Skeletal muscle tissue (tissue), 4 donors: ENCODE data around the gene TBX6. TPM values are rescaled to one million over a fixed set of nuclear protein-coding genes. Genes with fewer than 3 reads are reported as not detected.
"Not testable (repeated sequence)": the region's sequence is repeated elsewhere in the genome, so short reads cannot be mapped to it uniquely, and the experiment has no call there.

ENCODE experiments used
- H3K27ac ChIP-seq: one replicate; pipeline ENCODE4 v1.7.0; 2013; ENCODE audit warnings: mild to moderate bottlenecking, low read depth, low read length, inconsistent platforms
- H3K27me3 ChIP-seq, 3 donors: one replicate each; pipeline ENCODE4 v1.7.0; 2013; ENCODE audit warnings: low read length in 3 of 3; ENCODE audit not compliant: control insufficient read depth in 3 of 3, insufficient read depth in 3 of 3
- H3K36me3 ChIP-seq, 3 donors: one replicate each; pipeline ENCODE4 v1.7.0; 2013; ENCODE audit warnings: low read length in 3 of 3; ENCODE audit not compliant: control insufficient read depth in 3 of 3, insufficient read depth in 3 of 3
- H3K4me1 ChIP-seq, 3 donors: one replicate each; pipeline ENCODE4 v1.7.0; 2013; ENCODE audit warnings: low read length in 3 of 3, mild to moderate bottlenecking in 3 of 3; ENCODE audit not compliant: control insufficient read depth in 3 of 3, insufficient read depth in 3 of 3
- H3K4me3 ChIP-seq, 3 donors: one replicate each; pipeline ENCODE4 v1.7.0; 2013; ENCODE audit warnings: low read length in 3 of 3
- H3K9ac ChIP-seq, 3 donors: one replicate each; pipeline ENCODE4 v1.7.0; 2013; ENCODE audit warnings: low read length in 3 of 3, mild to moderate bottlenecking in 3 of 3, moderate library complexity in 2 of 3, low read depth in 1 of 3
- H3K9me3 ChIP-seq, 3 donors: one replicate each; pipeline ENCODE4 v1.7.0; 2013; ENCODE audit warnings: low read length in 3 of 3; ENCODE audit not compliant: control insufficient read depth in 3 of 3
- total RNA-seq: library from RNA; depleted of rRNA; stranded (reverse); fragments of >200 nt; gene quantifications from one replicate; pipeline ENCODE4 v1.2.3, GENCODE V29; 2014
- donor health status: Osteomylitis.

TBX6 gene
- total RNA-seq, 1 donor from 2014 or later, result not detected

GRCh38 chr16:30122604-30123160, 31.0 kb upstream of the TBX6 start:
- H3K9ac ChIP-seq, result peak overlapping the region; percentile 72 to 85 (median 77)
- no peaks in the 10 kb centered on the region for H3K9me3 ChIP-seq
- H3K27ac ChIP-seq, result peak overlapping the region; percentile 90
- H3K4me1 ChIP-seq, result peaks cover 12 to 27% (median 18%) of the 10 kb centered on the region in 3 donors
- no peaks in the 10 kb centered on the region for H3K27me3 ChIP-seq
- H3K36me3 ChIP-seq, result peaks cover 17 to 24% (median 20%) of the 10 kb centered on the region in 3 donors
- peak overlapping the region; percentile 78 to 82 (median 82) for H3K4me3 ChIP-seq

GRCh38 chr16:30121741-30122571, 30.2 kb upstream of the TBX6 start:
- H3K9ac ChIP-seq, result peak overlapping the region; percentile 72 to 85 (median 77)
- peaks cover 24 to 31% (median 27%) of the 10 kb centered on the region in 3 donors for H3K36me3 ChIP-seq

GRCh38 chr16:30120340-30121105, 28.8 kb upstream of the TBX6 start:
- no peak overlapping the region for H3K9ac ChIP-seq
- H3K27ac ChIP-seq, result no peak overlapping the region
- peaks cover 30 to 35% (median 34%) of the 10 kb centered on the region in 3 donors for H3K36me3 ChIP-seq
- H3K27me3 ChIP-seq, result no peaks in the 10 kb centered on the region
- peaks cover 12 to 27% (median 18%) of the 10 kb centered on the region in 3 donors for H3K4me1 ChIP-seq
- no peak overlapping the region for H3K4me3 ChIP-seq
- H3K9me3 ChIP-seq, result no peaks in the 10 kb centered on the region

More at GRCh38 chr16:30121741-30122571, 30.2 kb upstream of the TBX6 start:
- Histone ChIP-seq H3K9me3 (no peaks in the 10 kb centered on the region), H3K4me1 (peaks cover 12 to 27% (median 18%) of the 10 kb centered on the region in 3 donors), H3K27ac (peak overlapping the region; percentile 90), H3K27me3 (no peaks in the 10 kb centered on the region), H3K4me3 (peak overlapping the region; percentile 78 to 82 (median 82))

- H3K9me3 ChIP-seq, result no peaks in the 10 kb centered on the region
- no peak overlapping the region for H3K4me3 ChIP-seq
- H3K27ac ChIP-seq, result no peak overlapping the region
- H3K36me3 ChIP-seq, result peaks cover 37 to 39% (median 37%) of the 10 kb centered on the region in 3 donors
- peaks cover 12 to 22% (median 18%) of the 10 kb centered on the region in 3 donors for H3K4me1 ChIP-seq
- no peaks in the 10 kb centered on the region for H3K27me3 ChIP-seq
- no peak overlapping the region for H3K9ac ChIP-seq
These were observed 27.7 kb upstream of the TBX6 start for GRCh38 chr16:30119428-30119827.

- Histone ChIP-seq H3K9ac (no peak overlapping the region), H3K4me1 (peaks cover 14 to 23% (median 21%) of the 10 kb centered on the region in 3 donors), H3K27ac (no peak overlapping the region), H3K4me3 (no peak overlapping the region), H3K27me3 (no peaks in the 10 kb centered on the region), H3K36me3 (peaks cover 37 to 42% (median 41%) of the 10 kb centered on the region in 3 donors), H3K9me3 (no peaks in the 10 kb centered on the region)
These were observed 26.0 kb upstream of the TBX6 start for GRCh38 chr16:30117768-30118167.

GRCh38 chr16:30116291-30117207, 24.8 kb upstream of the TBX6 start:
- Histone ChIP-seq H3K4me1 (peaks cover 6 to 14% (median 10%) of the 10 kb centered on the region in 3 donors), H3K9me3 (no peaks in the 10 kb centered on the region), H3K4me3 (no peak overlapping the region), H3K27me3 (no peaks in the 10 kb centered on the region), H3K27ac (no peak overlapping the region), H3K9ac (no peak overlapping the region), H3K36me3 (peaks cover 36 to 47% (median 44%) of the 10 kb centered on the region in 3 donors)

- Histone ChIP-seq H3K4me3 (no peak overlapping the region), H3K27ac (no peak overlapping the region), H3K36me3 (peaks cover 33 to 50% (median 49%) of the 10 kb centered on the region in 3 donors), H3K9ac (no peak overlapping the region), H3K4me1 (peaks cover 2 to 9% (median 2%) of the 10 kb centered on the region in 3 donors), H3K9me3 (no peaks in the 10 kb centered on the region), H3K27me3 (no peaks in the 10 kb centered on the region)
These were observed 23.5 kb upstream of the TBX6 start for GRCh38 chr16:30115238-30115637.

- peaks cover 30 to 51% (median 49%) of the 10 kb centered on the region in 3 donors for H3K36me3 ChIP-seq
- not testable (repeated sequence) for H3K4me1 ChIP-seq, H3K9me3 ChIP-seq, H3K27ac ChIP-seq, H3K9ac ChIP-seq, H3K27me3 ChIP-seq, H3K4me3 ChIP-seq
These were observed 23.1 kb upstream of the TBX6 start for GRCh38 chr16:30114833-30115232.

GRCh38 chr16:30114411-30114810, 22.7 kb upstream of the TBX6 start:
- Histone ChIP-seq H3K36me3 (peaks cover 26 to 51% (median 46%) of the 10 kb centered on the region in 3 donors), H3K4me3 (no peak overlapping the region), H3K27me3 (no peaks in the 10 kb centered on the region)

More at GRCh38 chr16:30114411-30114810, 22.7 kb upstream of the TBX6 start:
- H3K9ac ChIP-seq, result no peak overlapping the region
- no peaks in the 10 kb centered on the region for H3K9me3 ChIP-seq
- H3K4me1 ChIP-seq, result peaks cover 2 to 9% (median 2%) of the 10 kb centered on the region in 3 donors
- no peak overlapping the region for H3K27ac ChIP-seq
